A549 (cell line): Measurements from ENCODE around the gene RBBP4. TPM values are rescaled to one million over a fixed set of nuclear protein-coding genes. Genes with fewer than 3 reads are reported as not detected.
A peak's percentile ranks its signal among the peaks of the same experiment; 100 is the strongest.

Experiments used
- ATAC-seq, 2 experiments: fragments of 200-7000 bp in 1 of 2; fragments of >200 bp in 1 of 2; cut with Nextera tagmentation in 1 of 2; cut with Tn5 transposase in 1 of 2; 3 replicates each; pipeline versions ENCODE4 v1.8.0 to v1.9.1; 2018 to 2020; ENCODE audit warnings: mild to moderate bottlenecking in 1 of 2, moderate library complexity in 1 of 2
- CTCF ChIA-PET: fragments of 300-600 bp; sonication (Branson Sonifier 250); formaldehyde crosslinking; extraction: SDS; loops from one replicate; lab custom pipeline; 2021; ENCODE audit warnings: antibody characterized with exemption, inconsistent platforms; lab: Yijun Ruan, JAX
- POLR2A ChIA-PET: fragments of 350-600 bp; formaldehyde crosslinking; extraction: SDS; loops from one replicate; lab custom pipeline; 2021; ENCODE audit warnings: antibody characterized with exemption, inconsistent platforms; lab: Yijun Ruan, JAX
- DNase-seq, 2 experiments: peaks; one replicate each; pipeline versions ENCODE4 v3.0.0 to v3.0.0-alpha.2; 2011 to 2016; ENCODE audit warnings: low read depth in 1 of 2, low spot score in 1 of 2
- FAIRE-seq: peaks from 2 replicates; lab custom pipeline; 2011; peaks lifted over from hg19 to GRCh38; lab: Jason Lieb, UNC
- H3K27ac ChIP-seq, 2 experiments: fragments of >200 bp; sonication (Bioruptor Twin); formaldehyde crosslinking; 3 replicates each; pipeline ENCODE4 v1.5.1; 2016 to 2017
- H3K4me1 ChIP-seq: fragments of >200 bp; sonication (Bioruptor Twin); formaldehyde crosslinking; 3 replicates; pipeline ENCODE4 v1.6.1; 2016
- H3K4me2 ChIP-seq: fragments of >200 bp; sonication (Bioruptor Twin); formaldehyde crosslinking; 3 replicates; pipeline ENCODE4 v1.6.1; 2016
- H3K4me3 ChIP-seq: fragments of >200 bp; sonication (Bioruptor Twin); formaldehyde crosslinking; 3 replicates; pipeline ENCODE4 v1.5.1; 2016
- H3K9me3 ChIP-seq: fragments of >200 bp; sonication (Bioruptor Twin); formaldehyde crosslinking; 3 replicates; pipeline ENCODE4 v1.6.1; 2016
- E2F6 ChIP-seq: IDR thresholded peaks from 2 replicates; pipeline ENCODE4 v1.6.1; 2012; ENCODE audit warnings: low read depth, borderline replicate concordance
- EP300 ChIP-seq, 2 experiments: fragments of >200 bp; sonication (Bioruptor Twin); formaldehyde crosslinking; IDR thresholded peaks; 2 replicates in 1 of 2; 3 replicates in 1 of 2; pipeline ENCODE4 v1.6.1; 2016 to 2017
- FOSL2 ChIP-seq, 2 experiments: fragments of 450-650 bp in 1 of 2; fragments of >200 bp in 1 of 2; sonication (Bioruptor Twin) in 1 of 2; formaldehyde crosslinking; IDR thresholded peaks; 2 replicates each; pipeline versions ENCODE4 v1.5.0 to v1.6.1; 2016 to 2020; ENCODE audit warnings: mild to moderate bottlenecking in 1 of 2, moderate library complexity in 1 of 2
- FOXS1 ChIP-seq: fragments of 250-450 bp; sonication (Bioruptor Pico); IDR thresholded peaks from 2 replicates; pipeline ENCODE4 v1.5.0; 2020; ENCODE audit warnings: mild to moderate bottlenecking, moderate library complexity
- GATA3 ChIP-seq: IDR thresholded peaks from 2 replicates; pipeline ENCODE4 v1.6.1; 2012; ENCODE audit warnings: borderline replicate concordance
- JUN ChIP-seq, 2 experiments: fragments of >200 bp; sonication (Bioruptor Twin); formaldehyde crosslinking; IDR thresholded peaks; 2 replicates in 1 of 2; 3 replicates in 1 of 2; pipeline ENCODE4 v1.6.1; 2016 to 2017
- MAFK ChIP-seq: fragments of 450-650 bp; IDR thresholded peaks from 2 replicates; pipeline ENCODE4 v1.6.1; 2014; ENCODE audit not compliant: partially characterized antibody
- NFE2L2 ChIP-seq: fragments of 150-350 bp; conservative IDR thresholded peaks from 2 replicates; pipeline ENCODE4 v1.6.1; 2014; ENCODE audit warnings: low read length
- PHF8 ChIP-seq: fragments of 200-600 bp; sonication (generic); IDR thresholded peaks from 2 replicates; pipeline ENCODE4 v1.6.1; 2016; ENCODE audit warnings: low read depth, mild to moderate bottlenecking, antibody characterized with exemption, moderate library complexity, borderline replicate concordance
- POLR2A ChIP-seq: IDR thresholded peaks from 2 replicates; pipeline ENCODE4 v1.6.1; 2012; ENCODE audit warnings: mild to moderate bottlenecking, low read length
- REST ChIP-seq: fragments of 200-600 bp; sonication (generic); IDR thresholded peaks from 2 replicates; pipeline ENCODE4 v1.6.1; 2016; ENCODE audit warnings: antibody characterized with exemption, mild to moderate bottlenecking, moderate library complexity
- RFX5 ChIP-seq: fragments of 450-650 bp; IDR thresholded peaks from 2 replicates; pipeline ENCODE4 v1.7.1; 2014; ENCODE audit warnings: antibody characterized with exemption, mild to moderate bottlenecking, moderate library complexity
- USF2 ChIP-seq: fragments of 450-650 bp; IDR thresholded peaks from 2 replicates; pipeline ENCODE4 v1.6.1; 2014; ENCODE audit warnings: antibody characterized with exemption
- ZC3H11A ChIP-seq: fragments of 450-650 bp; IDR thresholded peaks from 2 replicates; pipeline ENCODE4 v1.6.1; 2014; ENCODE audit warnings: antibody characterized with exemption, mild to moderate bottlenecking
- WGBS: methylation state at CpG from one replicate; pipeline ENCODE4 v1.1.6; 2017; ENCODE audit errors: missing lambda C conversion rate; 5-methylcytosine and 5-hydroxymethylcytosine counted together
- polyA plus RNA-seq, 4 experiments: library from polyadenylated mRNA; depleted of rRNA in 3 of 4; stranded (reverse); fragments of >200 nt; fragmentation: RNase III in 1 of 4; extraction: RNeasy Plus Mini Kit Qiagen cat#74134 plus additional on column Dnase treatment in 1 of 4; gene quantifications; 2 replicates in 3 of 4; 3 replicates in 1 of 4; pipeline ENCODE4 v1.2.3, GENCODE V29; 2011 to 2017

The RBBP4 gene
- polyA plus RNA-seq, 2 of the 4 experiments (the other 2 are of a cell fraction), result 107 to 137 TPM

- ChIA-PET POLR2A (no interaction called here), CTCF (interaction anchor here (2.0 kb wide), 1 partner anchor 89 kb away, joined by 10 read pairs; no protein-coding TSS in a partner anchor)
- ATAC-seq, result no peak
- Histone ChIP-seq H3K4me2 (no peak overlapping the region), H3K4me1 (0 out of 3 replicates have a peak, but pooled peaks cover 4% of the 10 kb centered on the region), H3K4me3 (no peak overlapping the region)
- TF ChIP-seq EP300 (IDR thresholded peaks at IDR 0.05), result no peak
- TF ChIP-seq ZC3H11A, result peak; percentile 77
- TF ChIP-seq, all 56 proteins: peak for 1
- Histone ChIP-seq H3K27ac (no peak overlapping the region), H3K9me3 (no peaks in the 10 kb centered on the region)
- no peak for FAIRE-seq
- DNase-seq, result no peak
- WGBS, result 75% methylated on average over 4 of the region's 4 CpGs
Measured at GRCh38 chr1:32609180-32609579, 41.8 kb upstream of the RBBP4 start.

GRCh38 chr1:32611859-32612188 is 39.2 kb upstream of the RBBP4 start:
- no peaks in the 10 kb centered on the region for H3K9me3 ChIP-seq
- H3K27ac ChIP-seq, result peak overlapping the region; percentile 78 to 85
- ChIA-PET POLR2A (interaction anchor here (0.8 to 0.9 kb wide), 2 partner anchors 9 to 39 kb away, joined by 3 to 5 read pairs; partner anchors contain the start of gene RBBP4), CTCF (interaction anchor here (0.6 to 0.8 kb wide), 2 partner anchors 13 to 76 kb away, joined by 3 to 6 read pairs; no protein-coding TSS in a partner anchor)
- no peak for TF ChIP-seq FOSL2 (IDR thresholded peaks at IDR 0.05)
- TF ChIP-seq FOSL2 (CRISPR knock-in tag; IDR thresholded peaks at IDR 0.05), result 0 out of 2 replicates have a peak, but pooled peaks have one; percentile 8
- TF ChIP-seq RFX5, result no peak
- TF ChIP-seq NFE2L2, result no peak
- no peak; the same call in 1 of the 2 replicates for TF ChIP-seq E2F6
- no peak for TF ChIP-seq FOXS1 (CRISPR knock-in tag)
- 0 out of 3 replicates have a peak, but pooled peaks cover 4% of the 10 kb centered on the region for H3K4me1 ChIP-seq
- DNase-seq (no peak), FAIRE-seq (no peak), ATAC-seq (peak; percentile 68 to 80; a peak in 5 of 6 replicates)
- H3K4me3 ChIP-seq, result peak overlapping the region; percentile 55
- H3K4me2 ChIP-seq, result peak overlapping the region; percentile 75
- 9% methylated on average over 12 of the region's 12 CpGs for WGBS

GRCh38 chr1:32612189-32612881 is 38.7 kb upstream of the RBBP4 start:
- H3K9me3 ChIP-seq, result no peaks in the 10 kb centered on the region
- peak overlapping the region; percentile 55 for H3K4me3 ChIP-seq
- DNase-seq, result peak; percentile 79 to 83
- H3K4me1 ChIP-seq, result 0 out of 3 replicates have a peak, but pooled peaks cover 4% of the 10 kb centered on the region
- CTCF ChIA-PET, result interaction anchor here (0.6 to 1.2 kb wide), 4 partner anchors 13 to 164 kb away, joined by 3 to 6 read pairs (median 3); no protein-coding TSS in a partner anchor
- FAIRE-seq, result no peak
- peak overlapping the region; percentile 78 to 85 for H3K27ac ChIP-seq
- POLR2A ChIA-PET, result interaction anchor here (0.8 to 0.9 kb wide), 2 partner anchors 8 to 39 kb away, joined by 3 to 5 read pairs; partner anchors contain the start of gene RBBP4
- peak overlapping the region; percentile 75 for H3K4me2 ChIP-seq
- 7% methylated on average over 12 of the region's 35 CpGs for WGBS
- peak; percentile 100 for ATAC-seq
- TF ChIP-seq REST, result peak; percentile 36; the same call in 1 of the 2 replicates
- peak; percentile 43 to 51; a peak in 3 of 5 replicates for TF ChIP-seq JUN (IDR thresholded peaks at IDR 0.05)
- peak; percentile 26; the same call in 1 of the 2 replicates for TF ChIP-seq RFX5
- TF ChIP-seq POLR2A, result peak; percentile 82
- TF ChIP-seq PHF8, result peak; percentile 69; the same call in 1 of the 2 replicates
- TF ChIP-seq MAFK, result no peak
- TF ChIP-seq GATA3, result no peak
- TF ChIP-seq USF2, result peak; percentile 73
- TF ChIP-seq, all 56 proteins: peak for 6
